Fibroblast of mammary gland (primary cell): ENCODE results near the gene HERC4.
A peak's percentile ranks its signal among the peaks of the same experiment; 100 is the strongest.

Experiments used
- DNase-seq: peaks from one replicate; pipeline ENCODE4 v3.0.0-alpha.2; 2010; ENCODE audit warnings: low read depth
- H3K4me3 ChIP-seq: 2 replicates; pipeline ENCODE4 v1.5.1; 2011; ENCODE audit warnings: low read depth, mild to moderate bottlenecking, low read length, moderate library complexity; ENCODE audit not compliant: control insufficient read depth
- CTCF ChIP-seq: conservative IDR thresholded peaks from 2 replicates; pipeline ENCODE4 v1.5.1; 2011; ENCODE audit warnings: low read depth, low read length, inconsistent platforms; ENCODE audit not compliant: control insufficient read depth, insufficient read depth

The HERC4 gene

GRCh38 chr10:68074775-68075549 lies at the start of gene HERC4:
Gene HERC4, minus strand, starts transcription at chr10:68075283. Its CDS starts 2,175 bp downstream, at chr10:68073108.
- peak within 1 kb of the TSS; percentile 97 for H3K4me3 ChIP-seq
- peak; percentile 89 for DNase-seq
- no peak for TF ChIP-seq CTCF

GRCh38 chr10:68124718-68125117 lies 49.6 kb upstream of the HERC4 start:
- no peak for TF ChIP-seq CTCF
- no peak for DNase-seq
- no peak overlapping the region for H3K4me3 ChIP-seq

GRCh38 chr10:68121852-68122251 lies 46.8 kb upstream of the HERC4 start:
- DNase-seq: peak; percentile 21
- H3K4me3 ChIP-seq: no peak overlapping the region
- no peak for TF ChIP-seq CTCF

GRCh38 chr10:68121020-68121743 lies 46.1 kb upstream of the HERC4 start:
- no peak overlapping the region for H3K4me3 ChIP-seq
- TF ChIP-seq CTCF: no peak
- DNase-seq: no peak

GRCh38 chr10:68118657-68119056 lies 43.6 kb upstream of the HERC4 start:
- no peak for TF ChIP-seq CTCF
- H3K4me3 ChIP-seq: no peak overlapping the region
- DNase-seq: no peak

- no peak for TF ChIP-seq CTCF
- H3K4me3 ChIP-seq: no peak overlapping the region
- no peak for DNase-seq
Measured at GRCh38 chr10:68112837-68113236, 37.8 kb upstream of the HERC4 start.
